ENCODE measurements around the gene RYR1.
"Not testable (repeated sequence)": the region's sequence is repeated elsewhere in the genome, so short reads cannot be mapped to it uniquely, and the experiment has no call there.

Gene RYR1

DNA sequence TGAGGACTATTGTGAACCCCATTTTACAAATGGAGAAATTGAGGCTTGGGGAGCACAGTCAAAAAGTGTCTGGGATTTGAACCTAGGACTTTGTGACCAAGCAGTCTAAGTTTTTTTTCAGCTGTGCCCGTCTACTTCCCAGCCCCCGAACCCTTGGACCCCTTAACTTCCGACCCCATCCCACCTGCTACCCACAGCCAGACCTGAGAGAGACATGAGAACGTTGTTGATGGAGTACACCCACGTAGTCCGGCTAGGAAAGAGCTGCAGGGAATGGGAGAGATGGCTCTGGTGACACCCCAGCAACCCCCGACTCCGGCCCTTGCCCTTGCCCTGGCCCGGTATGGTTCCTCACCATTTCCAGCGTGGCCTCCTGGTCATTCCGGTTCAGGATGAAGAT is 166.2 kb downstream of the RYR1 start:
- no peak overlapping the region for H2BK15ac ChIP-seq (replicated peaks; ENCODE audit: low read depth)
- no peak overlapping the region for H3K4ac ChIP-seq (ENCODE audit: low read depth, low read length)
- H3K4me2 ChIP-seq (ENCODE audit: low read length): no peak overlapping the region
- H3K36me3 ChIP-seq (ENCODE audit: control insufficient read depth, insufficient read depth, low read length): no peaks in the 10 kb centered on the region
- no peaks in the 10 kb centered on the region for H3K4me1 ChIP-seq (ENCODE audit: control insufficient read depth, low read depth, low read length)
- H3K56ac ChIP-seq (ENCODE audit: low read length): no peak overlapping the region
- no peak overlapping the region for H3K27ac ChIP-seq (ENCODE audit: low read depth, low read length)
- no peak overlapping the region for H4K5ac ChIP-seq (ENCODE audit: low read length)
- no peak overlapping the region for H2AK5ac ChIP-seq (ENCODE audit: low read length)
- no peak overlapping the region for H3K4me3 ChIP-seq (ENCODE audit: low read length)
- no peak overlapping the region for H3K18ac ChIP-seq (ENCODE audit: low read length)
- no CpG with 5 or more reads among the region's 11 CpGs for WGBS (ENCODE audit: extremely low coverage, insufficient coverage, low lambda C conversion rate)
- H4K8ac ChIP-seq (ENCODE audit: low read depth, low read length): no peak overlapping the region
- H3K27me3 ChIP-seq (ENCODE audit: insufficient read depth, low read length, poor library complexity): no peaks in the 10 kb centered on the region
- no peaks in the 10 kb centered on the region for H3K79me2 ChIP-seq (ENCODE audit: control insufficient read depth, insufficient read depth, low read length)
- no peak overlapping the region for H2BK120ac ChIP-seq (ENCODE audit: low read depth, low read length)
- no peak overlapping the region for H3K23ac ChIP-seq (ENCODE audit: low read length)
- DNase-seq: no peak
- H3K79me1 ChIP-seq (ENCODE audit: low read length): no peaks in the 10 kb centered on the region
- H3K9ac ChIP-seq (ENCODE audit: low read length): no peak overlapping the region
- H2BK5ac ChIP-seq (ENCODE audit: low read length): no peak overlapping the region

GRCh38 chr19:38602856-38603255 is 169.4 kb downstream of the RYR1 start:
- H3K27ac ChIP-seq (ENCODE audit: low read depth, low read length); H3K79me1 ChIP-seq (ENCODE audit: low read length); H3K27me3 ChIP-seq (ENCODE audit: insufficient read depth, low read length, poor library complexity); H3K23ac ChIP-seq (ENCODE audit: low read length); H2BK120ac ChIP-seq (ENCODE audit: low read depth, low read length); H3K4me1 ChIP-seq (ENCODE audit: control insufficient read depth, low read depth, low read length); H3K56ac ChIP-seq (ENCODE audit: low read length); H2BK5ac ChIP-seq (ENCODE audit: low read length); H3K18ac ChIP-seq (ENCODE audit: low read length); H3K36me3 ChIP-seq (ENCODE audit: control insufficient read depth, insufficient read depth, low read length); H3K9ac ChIP-seq (ENCODE audit: low read length); H3K79me2 ChIP-seq (ENCODE audit: control insufficient read depth, insufficient read depth, low read length); H3K4me3 ChIP-seq (ENCODE audit: low read length); DNase-seq; H4K5ac ChIP-seq (ENCODE audit: low read length); H2BK15ac ChIP-seq (replicated peaks; ENCODE audit: low read depth); H3K4ac ChIP-seq (ENCODE audit: low read depth, low read length); H3K4me2 ChIP-seq (ENCODE audit: low read length); H4K8ac ChIP-seq (ENCODE audit: low read depth, low read length); H2AK5ac ChIP-seq (ENCODE audit: low read length): not testable (repeated sequence)
- 49% methylated on average over 2 of the region's 5 CpGs for WGBS (ENCODE audit: extremely low coverage, insufficient coverage, low lambda C conversion rate)

DNA sequence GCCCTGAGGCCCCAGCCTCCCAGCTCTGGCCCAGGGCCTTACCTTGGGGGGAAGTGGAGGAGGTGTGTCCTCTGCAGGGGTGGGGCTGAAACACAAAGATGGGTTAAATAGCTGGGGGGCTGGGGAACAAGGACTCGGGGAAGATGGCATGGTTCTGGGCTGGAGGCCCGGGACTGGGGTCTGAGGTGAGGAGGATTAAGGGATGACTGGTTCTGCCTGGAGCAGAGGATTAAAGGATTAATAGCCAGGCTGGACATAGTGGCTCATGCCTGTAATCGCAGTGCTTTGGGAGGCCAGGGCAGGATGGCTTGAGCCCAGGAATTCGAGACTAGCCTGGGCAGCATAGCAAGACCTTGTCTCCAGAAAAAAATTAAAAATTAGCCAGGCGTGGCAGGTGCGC is 172.6 kb downstream of the RYR1 start:
- Histone ChIP-seq H3K4me1 (ENCODE audit: control insufficient read depth, low read depth, low read length) (no peaks in the 10 kb centered on the region), H4K5ac (ENCODE audit: low read length) (no peak overlapping the region), H3K4me2 (ENCODE audit: low read length) (no peak overlapping the region), H2BK5ac (ENCODE audit: low read length) (no peak overlapping the region), H3K4me3 (ENCODE audit: low read length) (no peak overlapping the region), H3K36me3 (ENCODE audit: control insufficient read depth, insufficient read depth, low read length) (no peaks in the 10 kb centered on the region), H3K79me2 (ENCODE audit: control insufficient read depth, insufficient read depth, low read length) (no peaks in the 10 kb centered on the region), H4K8ac (ENCODE audit: low read depth, low read length) (no peak overlapping the region), H3K27me3 (ENCODE audit: insufficient read depth, low read length, poor library complexity) (no peaks in the 10 kb centered on the region), H3K56ac (ENCODE audit: low read length) (no peak overlapping the region), H3K4ac (ENCODE audit: low read depth, low read length) (no peak overlapping the region), H2BK120ac (ENCODE audit: low read depth, low read length) (no peak overlapping the region), H3K18ac (ENCODE audit: low read length) (no peak overlapping the region), H3K23ac (ENCODE audit: low read length) (no peak overlapping the region), H2BK15ac (replicated peaks; ENCODE audit: low read depth) (no peak overlapping the region), H2AK5ac (ENCODE audit: low read length) (no peak overlapping the region), H3K9ac (ENCODE audit: low read length) (no peak overlapping the region), H3K79me1 (ENCODE audit: low read length) (no peaks in the 10 kb centered on the region), H3K27ac (ENCODE audit: low read depth, low read length) (no peak overlapping the region)
- no CpG with 5 or more reads among the region's 6 CpGs for WGBS (ENCODE audit: extremely low coverage, insufficient coverage, low lambda C conversion rate)
- DNase-seq: no peak

- H3K27me3 ChIP-seq (ENCODE audit: insufficient read depth, low read length, poor library complexity): no peaks in the 10 kb centered on the region
- H3K18ac ChIP-seq (ENCODE audit: low read length): no peak overlapping the region
- H2BK120ac ChIP-seq (ENCODE audit: low read depth, low read length): no peak overlapping the region
- H3K36me3 ChIP-seq (ENCODE audit: control insufficient read depth, insufficient read depth, low read length): no peaks in the 10 kb centered on the region
- H3K79me2 ChIP-seq (ENCODE audit: control insufficient read depth, insufficient read depth, low read length): peaks cover 3% of the 10 kb centered on the region
- H3K4me2 ChIP-seq (ENCODE audit: low read length): no peak overlapping the region
- H2AK5ac ChIP-seq (ENCODE audit: low read length): no peak overlapping the region
- H3K4ac ChIP-seq (ENCODE audit: low read depth, low read length): no peak overlapping the region
- DNase-seq: no peak
- H4K8ac ChIP-seq (ENCODE audit: low read depth, low read length): no peak overlapping the region
- H3K23ac ChIP-seq (ENCODE audit: low read length): no peak overlapping the region
- no peak overlapping the region for H2BK5ac ChIP-seq (ENCODE audit: low read length)
- no peak overlapping the region for H3K9ac ChIP-seq (ENCODE audit: low read length)
- H3K4me1 ChIP-seq (ENCODE audit: control insufficient read depth, low read depth, low read length): peaks cover 3% of the 10 kb centered on the region
- H3K79me1 ChIP-seq (ENCODE audit: low read length): peaks cover 4% of the 10 kb centered on the region
- no peak overlapping the region for H2BK15ac ChIP-seq (replicated peaks; ENCODE audit: low read depth)
- H4K5ac ChIP-seq (ENCODE audit: low read length): no peak overlapping the region
- H3K56ac ChIP-seq (ENCODE audit: low read length): no peak overlapping the region
- H3K27ac ChIP-seq (ENCODE audit: low read depth, low read length): no peak overlapping the region
- WGBS (ENCODE audit: extremely low coverage, insufficient coverage, low lambda C conversion rate): no CpG with 5 or more reads among the region's 3 CpGs
- no peak overlapping the region for H3K4me3 ChIP-seq (ENCODE audit: low read length)
Measured at GRCh38 chr19:38614289-38614688, 180.8 kb downstream of the RYR1 start.

- H3K23ac ChIP-seq (ENCODE audit: low read length): no peak overlapping the region
- H3K9ac ChIP-seq (ENCODE audit: low read length): peak overlapping the region; percentile 24
- WGBS (ENCODE audit: extremely low coverage, insufficient coverage, low lambda C conversion rate): no CpG with 5 or more reads among the region's 7 CpGs
- no peak overlapping the region for H2BK120ac ChIP-seq (ENCODE audit: low read depth, low read length)
- no peaks in the 10 kb centered on the region for H3K36me3 ChIP-seq (ENCODE audit: control insufficient read depth, insufficient read depth, low read length)
- H3K4me1 ChIP-seq (ENCODE audit: control insufficient read depth, low read depth, low read length): peaks cover 7% of the 10 kb centered on the region
- no peak overlapping the region for H2BK15ac ChIP-seq (replicated peaks; ENCODE audit: low read depth)
- H3K79me2 ChIP-seq (ENCODE audit: control insufficient read depth, insufficient read depth, low read length): peaks cover 11% of the 10 kb centered on the region
- no peak overlapping the region for H2BK5ac ChIP-seq (ENCODE audit: low read length)
- H4K5ac ChIP-seq (ENCODE audit: low read length): peak overlapping the region; percentile 59
- H3K4me2 ChIP-seq (ENCODE audit: low read length): no peak overlapping the region
- H2AK5ac ChIP-seq (ENCODE audit: low read length): no peak overlapping the region
- H3K27ac ChIP-seq (ENCODE audit: low read depth, low read length): no peak overlapping the region
- peaks cover 10% of the 10 kb centered on the region for H3K79me1 ChIP-seq (ENCODE audit: low read length)
- H3K27me3 ChIP-seq (ENCODE audit: insufficient read depth, low read length, poor library complexity): no peaks in the 10 kb centered on the region
- no peak overlapping the region for H3K4ac ChIP-seq (ENCODE audit: low read depth, low read length)
- peak overlapping the region; percentile 69 for H3K56ac ChIP-seq (ENCODE audit: low read length)
- H4K8ac ChIP-seq (ENCODE audit: low read depth, low read length): no peak overlapping the region
- DNase-seq: no peak
- no peak overlapping the region for H3K18ac ChIP-seq (ENCODE audit: low read length)
- H3K4me3 ChIP-seq (ENCODE audit: low read length): no peak overlapping the region
Measured at GRCh38 chr19:38615007-38615581, 181.6 kb downstream of the RYR1 start.

DNA sequence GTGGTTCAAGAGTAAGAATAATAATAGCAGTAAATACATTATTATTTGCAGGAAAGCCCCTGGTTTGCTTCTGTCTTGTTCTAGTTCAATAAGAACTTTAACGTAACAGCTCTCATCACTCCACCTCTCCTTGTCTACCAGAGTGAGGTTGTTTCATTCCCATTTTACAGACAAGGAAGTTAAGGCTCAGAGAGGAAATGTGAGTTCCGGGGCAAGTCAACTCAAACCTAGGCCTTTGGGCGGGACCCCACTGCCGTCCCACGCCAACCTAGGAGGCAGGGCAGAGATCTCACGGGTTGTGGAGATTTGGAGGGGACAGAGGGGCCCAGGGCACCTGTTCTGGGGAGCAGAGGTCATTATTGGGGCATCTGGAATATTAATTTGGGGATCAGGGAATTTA is 182.8 kb downstream of the RYR1 start:
- H3K79me2 ChIP-seq (ENCODE audit: control insufficient read depth, insufficient read depth, low read length): peaks cover 15% of the 10 kb centered on the region
- H2BK15ac ChIP-seq (replicated peaks; ENCODE audit: low read depth): no peak overlapping the region
- no peak overlapping the region for H4K8ac ChIP-seq (ENCODE audit: low read depth, low read length)
- H3K36me3 ChIP-seq (ENCODE audit: control insufficient read depth, insufficient read depth, low read length): peaks cover 2% of the 10 kb centered on the region
- H2BK5ac ChIP-seq (ENCODE audit: low read length): no peak overlapping the region
- peaks cover 12% of the 10 kb centered on the region for H3K79me1 ChIP-seq (ENCODE audit: low read length)
- no peak for DNase-seq
- peaks cover 7% of the 10 kb centered on the region for H3K4me1 ChIP-seq (ENCODE audit: control insufficient read depth, low read depth, low read length)
- H3K23ac ChIP-seq (ENCODE audit: low read length): no peak overlapping the region
- WGBS (ENCODE audit: extremely low coverage, insufficient coverage, low lambda C conversion rate): no CpG with 5 or more reads among the region's 6 CpGs
- H3K4ac ChIP-seq (ENCODE audit: low read depth, low read length): no peak overlapping the region
- no peak overlapping the region for H3K56ac ChIP-seq (ENCODE audit: low read length)
- no peak overlapping the region for H3K4me2 ChIP-seq (ENCODE audit: low read length)
- no peak overlapping the region for H2AK5ac ChIP-seq (ENCODE audit: low read length)
- H3K18ac ChIP-seq (ENCODE audit: low read length): no peak overlapping the region
- H3K27ac ChIP-seq (ENCODE audit: low read depth, low read length): no peak overlapping the region
- H3K4me3 ChIP-seq (ENCODE audit: low read length): no peak overlapping the region
- no peaks in the 10 kb centered on the region for H3K27me3 ChIP-seq (ENCODE audit: insufficient read depth, low read length, poor library complexity)
- H4K5ac ChIP-seq (ENCODE audit: low read length): no peak overlapping the region
- H3K9ac ChIP-seq (ENCODE audit: low read length): no peak overlapping the region
- H2BK120ac ChIP-seq (ENCODE audit: low read depth, low read length): no peak overlapping the region
